WERI-Rb-1 (cell line): Measurements from ENCODE around the gene LGMN.

ENCODE experiments used
- DNase-seq: peaks from one replicate; pipeline ENCODE4 v3.0.0-alpha.2; 2020
- H3K27ac ChIP-seq: fragments of 250-450 bp; sonication (Bioruptor Pico); 2 replicates; pipeline ENCODE4 v1.5.1; 2020; ENCODE audit warnings: mild to moderate bottlenecking, moderate library complexity
- H3K27me3 ChIP-seq: fragments of 250-450 bp; sonication (Bioruptor Pico); 2 replicates; pipeline ENCODE4 v1.5.1; 2021; ENCODE audit warnings: mild to moderate bottlenecking, low read depth, moderate library complexity; ENCODE audit not compliant: insufficient read depth, severe bottlenecking
- H3K36me3 ChIP-seq: fragments of 250-450 bp; sonication (Bioruptor Pico); 2 replicates; pipeline ENCODE4 v1.5.1; 2020; ENCODE audit warnings: mild to moderate bottlenecking, moderate library complexity
- H3K4me3 ChIP-seq: 2 replicates; pipeline ENCODE4 v1.5.1; 2011; ENCODE audit warnings: low read depth, mild to moderate bottlenecking, control low read depth, low read length
- H3K9me3 ChIP-seq: fragments of 250-450 bp; sonication (Bioruptor Pico); 2 replicates; pipeline ENCODE4 v1.5.1; 2021; ENCODE audit warnings: mild to moderate bottlenecking, moderate library complexity; ENCODE audit not compliant: severe bottlenecking
- CTCF ChIP-seq: IDR thresholded peaks from 2 replicates; pipeline ENCODE4 v1.5.1; 2011; ENCODE audit warnings: low read depth, mild to moderate bottlenecking, control low read depth, inconsistent platforms, low read length

The LGMN gene

GRCh38 chr14:92670160-92670559, 78.3 kb downstream of the LGMN start:
- Histone ChIP-seq H3K27ac (no peak overlapping the region), H3K4me3 (no peak overlapping the region), H3K36me3 (no peaks in the 10 kb centered on the region), H3K27me3 (no peaks in the 10 kb centered on the region), H3K9me3 (no peaks in the 10 kb centered on the region)
- no peak for DNase-seq
- TF ChIP-seq CTCF = no peak

- DNase-seq = no peak
- H3K27me3 ChIP-seq = no peaks in the 10 kb centered on the region
- no peak overlapping the region for H3K4me3 ChIP-seq
- no peaks in the 10 kb centered on the region for H3K36me3 ChIP-seq
- no peak overlapping the region for H3K27ac ChIP-seq
- TF ChIP-seq CTCF = no peak
- no peaks in the 10 kb centered on the region for H3K9me3 ChIP-seq
Measured at GRCh38 chr14:92668276-92668973, 80.0 kb downstream of the LGMN start.

GRCh38 chr14:92666251-92666650, 82.2 kb downstream of the LGMN start:
- Histone ChIP-seq H3K36me3 (no peaks in the 10 kb centered on the region), H3K27ac (no peak overlapping the region), H3K4me3 (no peak overlapping the region), H3K9me3 (no peaks in the 10 kb centered on the region), H3K27me3 (no peaks in the 10 kb centered on the region)
- TF ChIP-seq CTCF = no peak
- DNase-seq = no peak

GRCh38 chr14:92665661-92666110, 82.7 kb downstream of the LGMN start:
- H3K27ac ChIP-seq = no peak overlapping the region
- no peaks in the 10 kb centered on the region for H3K9me3 ChIP-seq
- H3K36me3 ChIP-seq = no peaks in the 10 kb centered on the region
- no peaks in the 10 kb centered on the region for H3K27me3 ChIP-seq
- DNase-seq = no peak
- H3K4me3 ChIP-seq = no peak overlapping the region
- no peak for TF ChIP-seq CTCF

GRCh38 chr14:92663049-92663448, 85.4 kb downstream of the LGMN start:
- Histone ChIP-seq H3K27ac (no peak overlapping the region), H3K4me3 (no peak overlapping the region), H3K36me3 (no peaks in the 10 kb centered on the region), H3K27me3 (no peaks in the 10 kb centered on the region), H3K9me3 (no peaks in the 10 kb centered on the region)
- DNase-seq = no peak
- TF ChIP-seq CTCF = no peak

- Histone ChIP-seq H3K27me3 (no peaks in the 10 kb centered on the region), H3K9me3 (no peaks in the 10 kb centered on the region), H3K36me3 (no peaks in the 10 kb centered on the region), H3K27ac (no peak overlapping the region), H3K4me3 (no peak overlapping the region)
- DNase-seq = no peak
- no peak for TF ChIP-seq CTCF
Measured at GRCh38 chr14:92660571-92660970, 87.9 kb downstream of the LGMN start.
